Activated naive CD4-positive, alpha-beta T cell (primary cell): ENCODE data around the gene KIRREL2.

ENCODE experiments used
- DNase-seq, 4 experiments: peaks; one replicate each; lab custom pipeline; 2025; lab: John Stamatoyannopoulos, UW

The KIRREL2 gene

GRCh38 chr19:35845215-35846037 is 11.3 kb upstream of the KIRREL2 start:
- no peak for DNase-seq

DNA sequence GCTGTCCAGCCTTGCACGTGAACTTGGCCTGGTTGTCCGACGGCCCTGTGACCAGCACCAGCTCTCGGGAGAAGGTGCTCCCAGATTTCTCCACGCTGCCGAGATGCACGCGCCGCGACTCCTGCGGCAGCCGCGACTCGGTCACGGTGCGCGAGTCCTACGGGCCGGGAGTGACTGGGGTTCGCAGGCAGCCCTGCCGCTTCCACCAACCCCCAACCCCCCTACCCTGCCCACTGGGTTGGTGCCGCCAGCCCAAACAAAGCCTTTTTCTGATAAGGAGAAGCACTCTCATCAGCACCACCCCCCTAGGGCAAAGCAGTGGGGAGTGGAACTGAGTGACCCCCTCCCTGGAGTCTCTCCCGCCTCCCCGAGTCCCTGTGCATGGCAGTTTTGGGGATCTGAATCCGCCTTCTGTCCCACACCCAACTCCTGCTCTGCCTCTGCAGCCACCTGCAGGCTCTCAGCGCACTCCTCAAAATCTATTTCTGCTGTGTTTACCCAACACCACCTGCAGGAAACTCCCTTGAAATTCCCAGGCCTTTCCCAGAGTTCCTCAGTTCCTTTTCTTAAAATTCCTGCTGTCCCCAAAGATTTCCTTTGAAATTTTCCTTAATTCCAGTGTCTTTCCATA is 10.6 kb upstream of the KIRREL2 start:
- no peak for DNase-seq

DNA sequence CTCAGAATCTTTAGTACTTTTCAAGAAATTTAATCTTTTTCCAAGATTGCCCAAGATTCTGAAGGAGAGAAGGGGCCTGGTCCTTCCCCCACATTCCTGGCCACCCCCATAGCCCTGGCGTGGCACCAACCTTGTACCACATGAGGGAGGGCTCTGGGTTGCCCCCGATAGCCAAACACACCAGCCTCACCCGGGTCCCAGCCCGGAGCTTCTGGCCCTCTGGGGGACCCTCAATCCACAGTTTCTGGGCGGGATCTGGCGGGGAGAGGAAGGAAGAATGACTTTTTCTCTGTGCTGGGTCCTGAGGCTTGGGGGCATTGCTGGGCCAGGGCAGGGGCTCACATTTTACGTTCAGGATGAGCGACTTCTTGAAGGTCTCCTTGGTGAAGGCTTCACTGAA is 8.8 kb upstream of the KIRREL2 start:
- DNase-seq: no peak

DNA sequence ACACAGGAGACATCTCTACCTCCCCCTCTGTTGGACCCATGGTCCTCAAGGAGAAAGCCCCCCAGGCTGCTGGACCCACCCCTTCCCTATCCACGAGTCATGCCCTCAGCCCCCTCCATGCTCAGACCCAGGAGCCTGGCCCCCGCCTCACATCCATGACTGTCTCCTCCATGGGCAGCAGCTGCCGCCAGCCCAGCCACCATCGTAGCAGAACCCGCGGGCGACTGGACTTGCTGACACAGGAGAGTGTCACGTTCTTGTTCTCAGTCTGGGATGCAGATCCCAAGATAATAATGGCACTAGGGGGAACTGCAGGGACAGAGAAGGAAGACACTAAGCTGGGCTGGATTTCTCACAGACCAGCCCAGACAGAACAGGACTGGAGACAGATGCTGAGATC is 8.2 kb upstream of the KIRREL2 start:
- DNase-seq: no peak

GRCh38 chr19:35848919-35849505 is 7.7 kb upstream of the KIRREL2 start:
- no peak for DNase-seq

DNA sequence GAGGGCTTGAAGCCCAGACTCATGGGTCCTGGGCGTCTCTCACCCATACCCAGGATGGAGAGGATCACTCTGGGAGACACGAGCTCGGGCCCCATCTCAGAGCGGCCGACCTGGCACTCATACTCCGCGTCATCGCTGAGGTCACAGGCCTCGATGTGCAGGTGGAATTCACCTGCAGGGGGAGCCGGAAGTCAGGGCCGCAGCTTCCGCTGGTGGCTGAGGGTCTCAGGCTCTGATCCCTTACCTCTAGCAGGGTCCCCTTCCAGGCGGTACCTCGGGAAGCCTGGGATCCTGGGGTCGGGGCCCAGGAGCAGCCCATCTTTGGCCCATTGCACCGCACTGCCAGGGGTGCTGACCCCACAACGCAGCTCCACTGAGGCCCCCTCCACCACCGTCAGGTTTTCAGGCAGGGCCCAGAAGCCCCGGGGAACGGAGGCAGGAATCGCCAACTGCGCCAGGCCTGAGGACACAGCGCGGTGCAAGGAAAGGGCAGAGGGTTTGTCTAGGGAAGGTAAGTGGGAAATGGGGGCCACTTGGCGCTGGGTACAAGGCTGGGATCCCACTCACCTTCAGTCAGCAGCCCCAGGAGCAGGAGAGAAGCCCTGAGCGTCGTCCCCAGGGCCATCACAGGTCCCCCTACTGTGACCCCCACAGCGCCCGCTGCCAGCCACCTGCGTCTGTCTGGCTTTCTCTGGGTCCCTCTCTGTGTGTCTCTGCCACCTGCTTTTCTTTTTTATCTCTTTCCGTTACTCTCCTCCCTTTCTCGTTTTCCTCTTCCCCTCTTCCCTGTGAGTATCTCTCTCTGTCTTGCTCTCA is 5.3 kb upstream of the KIRREL2 start:
- no peak for DNase-seq

DNA sequence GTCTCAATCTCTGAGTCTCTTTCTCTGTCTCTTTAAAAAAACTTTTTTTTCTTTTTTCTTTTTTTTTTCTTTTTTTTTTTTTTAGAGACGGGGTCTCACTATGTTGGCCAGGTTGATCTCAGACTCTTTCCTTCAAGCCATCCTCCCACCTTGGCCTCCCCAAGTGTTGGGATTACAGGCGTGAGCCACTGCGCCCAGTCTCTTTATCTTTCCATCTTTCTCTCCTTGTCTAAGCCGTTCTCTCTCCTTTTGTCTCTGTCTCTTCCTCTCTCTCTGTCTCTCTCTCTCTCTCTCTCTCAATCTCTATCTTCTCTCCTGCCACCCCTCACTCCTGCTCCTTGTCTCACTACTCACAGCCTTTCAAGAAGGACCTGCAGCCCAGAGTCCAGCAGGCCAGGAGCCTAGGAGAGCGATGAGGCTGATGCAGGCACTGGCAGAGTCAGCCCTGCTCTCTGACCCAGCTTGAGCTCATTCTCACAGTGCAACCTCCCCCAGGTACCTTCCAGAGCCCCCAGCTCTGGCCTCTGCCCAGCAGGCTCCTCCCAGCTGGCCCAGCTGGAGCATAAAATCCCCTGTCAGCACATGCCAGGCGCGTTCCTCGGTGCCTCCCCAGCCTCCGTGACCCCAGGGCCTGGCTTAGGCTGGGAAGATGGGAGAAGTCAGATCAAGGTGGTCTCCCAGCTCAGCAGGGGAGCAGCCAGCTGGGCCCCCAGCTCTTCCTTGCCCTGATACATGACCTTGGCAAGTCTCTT is 4.5 kb upstream of the KIRREL2 start, which contains the start of gene NPHS1:
Gene NPHS1, minus strand, starts transcription at position 476 of the 752 bp plus-strand sequence. CDS start 667 bp downstream, outside the sequence.
- DNase-seq: no peak

DNA sequence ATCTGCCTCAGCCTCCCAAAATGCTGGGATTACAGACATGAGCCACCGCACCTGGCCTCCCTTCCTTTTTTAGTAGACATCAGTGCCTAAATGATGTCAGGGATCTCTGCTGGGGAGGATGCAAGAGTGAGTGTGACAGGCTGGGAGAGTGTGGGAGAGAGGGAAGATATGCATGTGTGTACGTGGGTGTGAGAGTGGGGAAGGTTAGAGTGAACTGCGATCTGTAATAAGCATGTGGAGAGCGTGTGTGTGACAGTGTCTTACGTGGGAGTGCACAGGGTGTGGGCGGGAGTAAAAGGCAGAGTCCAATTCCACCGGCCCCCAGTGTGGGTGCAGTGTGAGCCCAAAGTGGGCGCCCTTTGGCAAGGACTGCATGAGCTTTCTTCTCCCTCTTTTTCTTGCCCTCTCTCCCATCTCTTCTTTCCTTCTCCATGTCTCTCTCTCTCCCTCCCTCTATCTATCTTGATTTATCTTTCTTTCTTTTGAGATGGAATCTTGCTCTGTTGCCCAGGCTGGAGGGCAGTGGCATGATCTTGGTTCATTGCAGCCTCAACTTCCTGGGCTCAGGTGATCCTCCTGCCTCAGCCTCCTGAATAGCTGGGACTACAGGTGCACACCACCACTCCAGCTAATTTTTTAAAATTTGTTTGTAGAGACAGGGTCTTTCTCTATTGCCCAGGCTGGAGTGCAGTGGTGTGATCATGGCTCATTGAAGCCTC is 3.5 kb upstream of the KIRREL2 start:
- DNase-seq: no peak

GRCh38 chr19:35858311-35858710 is 1.6 kb downstream of the KIRREL2 start:
- DNase-seq: no peak

DNA sequence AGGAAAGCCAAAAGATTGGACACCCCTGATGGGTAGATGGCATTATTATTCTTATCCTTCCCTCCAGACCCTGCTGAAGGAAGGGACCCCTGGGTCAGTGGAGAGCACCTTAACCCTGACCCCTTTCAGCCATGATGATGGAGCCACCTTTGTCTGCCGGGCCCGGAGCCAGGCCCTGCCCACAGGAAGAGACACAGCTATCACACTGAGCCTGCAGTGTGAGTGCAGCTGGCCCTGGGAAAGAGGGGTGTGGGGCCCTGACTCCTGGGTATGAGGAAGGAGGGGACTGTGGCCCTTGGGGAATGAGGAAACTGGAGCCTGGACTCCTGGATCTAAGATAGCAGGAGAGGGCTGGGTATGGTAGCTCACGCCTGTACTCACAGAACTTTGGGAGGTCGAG is 2.7 kb downstream of the KIRREL2 start:
- no peak for DNase-seq

DNA sequence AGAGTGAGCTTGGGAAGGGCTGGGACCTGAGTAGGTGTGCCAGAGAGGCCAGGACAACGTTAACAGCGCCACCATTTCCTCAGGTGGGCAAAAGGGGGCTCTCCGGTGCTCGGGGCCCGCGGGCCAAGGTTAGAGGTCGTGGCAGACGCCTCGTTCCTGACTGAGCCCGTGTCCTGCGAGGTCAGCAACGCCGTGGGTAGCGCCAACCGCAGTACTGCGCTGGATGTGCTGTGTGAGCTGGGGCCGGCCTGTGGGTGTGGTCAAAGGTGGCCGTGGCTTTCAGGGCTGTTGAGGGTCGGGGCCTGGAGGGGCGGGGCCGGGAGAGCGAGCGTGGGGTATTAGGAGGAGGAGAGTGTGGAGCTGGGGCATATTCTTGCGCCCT is 3.7 kb downstream of the KIRREL2 start:
- DNase-seq: no peak

- no peak for DNase-seq
These were observed 4.3 kb downstream of the KIRREL2 start for GRCh38 chr19:35860818-35861639.

- no peak for DNase-seq
These were observed 5.0 kb downstream of the KIRREL2 start for GRCh38 chr19:35861640-35862160.

GRCh38 chr19:35862528-35862927 is 5.8 kb downstream of the KIRREL2 start:
- no peak for DNase-seq

- DNase-seq: no peak
These were observed 6.3 kb downstream of the KIRREL2 start for GRCh38 chr19:35863018-35863417.

GRCh38 chr19:35868172-35868822 is 11.6 kb downstream of the KIRREL2 start, which contains the start of gene APLP1:
Gene APLP1 (plus strand): TSS chr19:35868574. CDS start chr19:35868637, 63 bp downstream.
- peak in 2 of 4 experiments; percentile 21 to 57 for DNase-seq

GRCh38 chr19:35868823-35869326 is 12.2 kb downstream of the KIRREL2 start:
- DNase-seq: no peak

DNA sequence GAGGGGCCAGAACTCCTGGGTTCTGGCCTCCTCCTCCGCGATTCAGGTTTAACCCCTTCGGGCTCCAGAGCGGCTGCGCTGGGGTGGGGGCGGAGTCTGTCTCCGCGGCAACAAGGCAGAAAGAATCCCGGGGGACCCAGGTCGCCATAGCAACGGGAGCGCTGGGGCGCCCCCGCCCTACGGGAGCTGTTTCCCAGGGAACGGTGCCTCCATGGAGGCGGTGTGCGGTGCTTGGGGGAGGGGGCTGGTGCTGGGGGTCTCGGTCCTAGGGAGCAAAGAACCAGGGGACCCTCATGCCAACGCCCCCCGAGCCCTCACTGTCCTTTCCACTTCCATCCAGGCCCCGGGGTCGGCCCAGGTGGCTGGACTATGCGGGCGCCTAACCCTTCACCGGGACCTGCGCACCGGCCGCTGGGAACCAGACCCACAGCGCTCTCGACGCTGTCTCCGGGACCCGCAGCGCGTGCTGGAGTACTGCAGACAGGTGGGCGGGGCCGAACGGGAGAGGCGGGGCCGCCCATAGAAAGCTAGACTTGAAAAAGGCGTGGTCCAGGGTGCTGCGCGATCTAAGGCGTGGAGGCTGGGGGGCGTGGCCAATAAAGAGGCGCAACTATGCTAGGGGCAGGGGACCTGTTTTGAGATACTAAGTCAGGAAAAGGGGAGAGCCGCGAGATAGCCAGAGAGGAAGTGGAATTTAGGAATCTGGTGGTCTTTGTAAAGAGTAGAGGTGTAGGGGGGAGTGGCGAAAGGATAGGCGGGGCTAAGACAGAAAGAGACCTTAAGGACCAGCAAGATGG is 12.8 kb downstream of the KIRREL2 start:
- DNase-seq: peak; percentile 28 to 73 (median 52)
